GM06990 (cell line): ENCODE data around the gene CDPF1.

Experiments used
- DNase-seq: peaks from one replicate; pipeline ENCODE4 v3.0.0-alpha.2; 2011; ENCODE audit not compliant: insufficient read length; ENCODE audit errors: extremely low read depth
- H3K27me3 ChIP-seq: replicated peaks from 2 replicates; pipeline ENCODE4 v1.6.0; 2011; ENCODE audit warnings: low read length; ENCODE audit not compliant: control insufficient read depth, insufficient read depth
- H3K36me3 ChIP-seq: 2 replicates; pipeline ENCODE4 v1.5.1; 2011; ENCODE audit warnings: low read length; ENCODE audit not compliant: control insufficient read depth, insufficient read depth
- H3K4me3 ChIP-seq: replicated peaks from 2 replicates; pipeline ENCODE4 v1.5.1; 2011; ENCODE audit warnings: low read depth, mild to moderate bottlenecking, control low read depth, low read length
- CTCF ChIP-seq: IDR thresholded peaks from 2 replicates; pipeline ENCODE4 v1.5.1; 2011; ENCODE audit warnings: low read length, control low read depth, mild to moderate bottlenecking, inconsistent platforms; ENCODE audit not compliant: insufficient read depth, poor library complexity, severe bottlenecking

The CDPF1 gene

GRCh38 chr22:46230262-46230901, 19.7 kb downstream of the CDPF1 start:
- DNase-seq: no peak
- TF ChIP-seq CTCF: no peak
- H3K36me3 ChIP-seq: peaks cover 4% of the 10 kb centered on the region
- no peak overlapping the region for H3K4me3 ChIP-seq
- H3K27me3 ChIP-seq: no peaks in the 10 kb centered on the region

GRCh38 chr22:46229701-46230100, 20.4 kb downstream of the CDPF1 start:
- TF ChIP-seq CTCF: no peak
- Histone ChIP-seq H3K4me3 (no peak overlapping the region), H3K27me3 (no peaks in the 10 kb centered on the region), H3K36me3 (peaks cover 2% of the 10 kb centered on the region; the same call in 1 of the 2 replicates)
- DNase-seq: no peak

GRCh38 chr22:46226577-46226976, 23.5 kb downstream of the CDPF1 start:
- TF ChIP-seq CTCF: no peak
- Histone ChIP-seq H3K27me3 (no peaks in the 10 kb centered on the region), H3K4me3 (no peak overlapping the region), H3K36me3 (peaks cover 2% of the 10 kb centered on the region; the same call in 1 of the 2 replicates)
- DNase-seq: no peak

- no peak for DNase-seq
- peaks cover 2% of the 10 kb centered on the region; the same call in 1 of the 2 replicates for H3K36me3 ChIP-seq
- H3K27me3 ChIP-seq: no peaks in the 10 kb centered on the region
- TF ChIP-seq CTCF: no peak
- no peak overlapping the region for H3K4me3 ChIP-seq
These were observed 24.5 kb downstream of the CDPF1 start for GRCh38 chr22:46225631-46226030.

GRCh38 chr22:46224898-46225290, 25.2 kb downstream of the CDPF1 start:
- no peak for TF ChIP-seq CTCF
- DNase-seq: no peak
- H3K27me3 ChIP-seq: no peaks in the 10 kb centered on the region
- no peak overlapping the region for H3K4me3 ChIP-seq
- peaks cover 2% of the 10 kb centered on the region; the same call in 1 of the 2 replicates for H3K36me3 ChIP-seq
